ENCODE results near the gene HMGN4.

HMGN4 gene

GRCh38 chr6:26552205-26552604, 14.0 kb downstream of the HMGN4 start:
- no peak for DNase-seq (ENCODE audit: low read depth)

GRCh38 chr6:26552640-26553188, 14.5 kb downstream of the HMGN4 start:
- DNase-seq (ENCODE audit: low read depth), result no peak

DNA sequence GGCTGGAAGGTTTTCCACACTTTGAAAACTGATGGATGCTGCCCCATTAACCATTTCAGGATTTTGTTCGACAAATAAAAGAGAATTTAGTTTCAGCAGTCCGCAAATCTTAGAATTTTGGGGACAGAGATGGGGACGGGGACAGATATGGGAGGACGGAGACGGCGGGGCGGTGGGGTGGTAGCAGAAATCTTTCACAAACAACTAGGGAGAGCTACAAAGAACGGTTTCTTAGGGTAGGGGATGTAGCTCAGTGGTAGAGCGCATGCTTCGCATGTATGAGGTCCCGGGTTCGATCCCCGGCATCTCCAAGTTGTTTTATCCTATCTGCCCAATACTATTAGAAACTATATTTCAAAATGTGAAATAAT, 15.1 kb downstream of the HMGN4 start:
- no peak for DNase-seq (ENCODE audit: low read depth)

- DNase-seq (ENCODE audit: low read depth), result peak; percentile 85
These were observed 15.7 kb downstream of the HMGN4 start for GRCh38 chr6:26553635-26554446.

DNA sequence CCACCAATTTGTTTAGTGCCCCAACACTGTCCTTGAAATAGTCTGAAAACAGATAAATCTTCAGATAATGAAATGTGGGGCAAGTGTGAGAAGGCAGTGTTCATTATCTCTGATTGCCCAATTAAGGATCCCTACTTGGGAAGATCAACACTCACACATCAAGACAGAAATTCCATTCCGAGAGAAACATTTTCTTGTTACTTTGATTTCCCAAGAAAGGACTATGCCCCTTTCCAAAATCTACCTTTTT, 16.2 kb downstream of the HMGN4 start:
- no peak for DNase-seq (ENCODE audit: low read depth)

- no peak for DNase-seq (ENCODE audit: low read depth)
These were observed 16.7 kb downstream of the HMGN4 start for GRCh38 chr6:26554697-26555504.

DNA sequence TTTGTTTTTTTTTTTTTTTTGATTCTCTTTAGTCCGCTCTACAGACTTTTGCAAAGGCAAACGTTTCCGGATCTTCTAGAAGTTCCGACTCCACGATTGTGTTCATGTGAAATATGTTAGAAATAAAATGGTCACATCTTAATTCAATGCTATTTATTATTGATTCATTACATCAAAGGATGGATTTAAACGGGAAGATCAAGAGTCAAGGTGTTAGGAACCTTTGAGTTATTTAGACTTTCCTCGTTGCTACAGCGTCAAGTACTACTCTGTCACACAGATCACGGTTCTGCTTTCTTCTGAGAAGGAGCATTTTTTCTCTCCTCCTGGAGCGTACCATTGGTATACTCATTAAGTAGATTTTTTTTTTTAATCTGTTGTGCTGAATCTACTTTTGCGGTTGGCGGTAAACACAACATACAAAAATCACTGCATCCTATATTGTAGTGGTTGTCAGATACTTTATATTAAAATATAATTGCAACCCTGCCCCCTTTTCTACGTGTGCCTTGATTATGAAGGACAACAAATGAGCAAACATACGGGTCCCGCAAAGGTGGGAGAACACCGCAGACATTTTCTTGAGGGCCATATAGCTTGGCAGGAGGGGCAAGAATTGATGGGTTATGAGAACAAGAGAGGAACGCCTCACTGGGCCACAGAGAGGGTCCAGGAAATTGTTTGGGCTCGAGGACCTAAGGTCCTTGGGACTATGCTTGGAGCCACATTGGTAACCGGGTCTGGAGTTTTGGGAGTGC, 17.5 kb downstream of the HMGN4 start:
- no peak for DNase-seq (ENCODE audit: low read depth)

- peak; percentile 91 for DNase-seq (ENCODE audit: low read depth)
These were observed 18.3 kb downstream of the HMGN4 start for GRCh38 chr6:26556263-26557070.

DNA sequence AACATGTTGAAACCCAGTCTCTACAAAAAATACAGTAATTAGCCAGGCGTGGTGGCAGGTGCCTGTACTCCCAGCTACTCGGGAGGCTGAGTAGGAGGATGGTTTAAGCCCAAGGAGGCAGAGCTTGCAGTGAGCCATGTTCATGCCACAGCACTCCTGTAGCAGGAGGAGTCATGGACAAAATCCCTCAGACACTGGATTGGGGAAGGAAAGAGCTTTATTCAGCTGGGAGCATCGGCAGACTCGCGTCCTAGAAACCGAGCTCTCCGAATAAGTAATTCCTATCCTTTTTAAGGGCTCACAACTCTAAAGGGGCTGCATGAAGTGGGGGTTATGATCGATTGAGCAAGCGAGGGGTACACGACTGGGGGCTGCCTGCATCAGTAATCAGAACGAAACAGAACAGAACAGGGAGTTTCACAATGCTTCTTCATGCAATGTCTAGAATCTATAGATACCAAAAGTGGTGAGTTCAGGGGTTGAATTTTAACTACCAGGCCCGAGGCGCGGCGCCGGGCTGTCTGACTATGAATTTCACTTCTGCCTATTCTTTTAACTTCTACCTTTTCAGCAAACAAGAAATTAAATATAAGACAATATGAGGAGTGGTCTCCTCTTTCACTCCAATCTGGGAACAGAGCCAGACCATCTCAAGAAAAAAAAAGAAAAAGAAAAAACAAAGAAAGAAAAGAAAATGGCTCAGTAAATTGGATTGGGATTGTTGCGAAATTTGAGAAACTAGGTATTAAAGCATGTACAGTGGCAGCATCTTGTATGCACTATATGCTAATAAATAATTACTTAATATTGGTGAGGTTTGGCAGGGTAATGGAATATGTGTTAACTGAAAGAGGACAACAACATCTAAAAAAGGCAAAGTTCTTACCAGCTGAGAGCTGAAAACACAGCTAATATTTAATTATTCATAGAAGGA, 23.6 kb downstream of the HMGN4 start:
- DNase-seq (ENCODE audit: low read depth), result no peak

- DNase-seq (ENCODE audit: low read depth), result no peak
These were observed 25.3 kb downstream of the HMGN4 start for GRCh38 chr6:26563488-26563887.

DNA sequence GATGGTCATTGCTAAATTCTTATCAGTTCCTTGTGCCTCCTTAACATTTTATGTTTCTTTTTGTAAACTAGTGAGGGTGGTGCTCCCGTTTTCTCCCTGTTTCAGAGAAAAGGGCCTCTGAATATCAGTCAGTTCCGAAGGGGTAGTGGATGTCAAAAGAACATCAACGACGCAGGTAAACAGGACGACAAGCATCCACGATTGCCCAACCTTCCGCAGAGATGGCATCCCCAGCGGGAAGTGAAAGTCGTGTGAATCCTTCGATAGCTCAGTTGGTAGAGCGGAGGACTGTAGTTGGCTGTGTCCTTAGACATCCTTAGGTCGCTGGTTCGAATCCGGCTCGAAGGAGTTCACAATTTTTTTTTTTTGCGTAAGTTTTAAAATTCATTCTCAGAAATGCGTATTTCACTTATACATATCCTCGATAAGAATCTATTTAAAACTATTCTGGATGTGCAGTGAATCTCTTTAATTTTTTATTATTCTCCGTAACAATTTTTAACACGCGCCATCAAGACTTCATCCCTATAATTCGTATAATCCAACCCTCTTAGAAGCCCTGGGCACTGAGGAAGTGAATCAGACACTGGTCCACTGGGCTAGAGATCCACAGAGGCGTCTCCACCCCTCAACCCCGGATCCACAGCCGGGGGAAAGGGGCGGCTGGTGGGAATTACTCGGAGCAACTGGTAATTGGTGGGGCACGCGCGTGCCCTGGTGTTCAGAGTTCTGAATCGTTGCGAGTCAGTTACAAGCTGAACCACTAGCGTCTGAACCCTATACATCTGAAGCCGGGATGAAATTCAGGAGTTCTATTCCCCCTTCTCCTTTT, 30.7 kb downstream of the HMGN4 start:
- DNase-seq (ENCODE audit: low read depth), result no peak

DNA sequence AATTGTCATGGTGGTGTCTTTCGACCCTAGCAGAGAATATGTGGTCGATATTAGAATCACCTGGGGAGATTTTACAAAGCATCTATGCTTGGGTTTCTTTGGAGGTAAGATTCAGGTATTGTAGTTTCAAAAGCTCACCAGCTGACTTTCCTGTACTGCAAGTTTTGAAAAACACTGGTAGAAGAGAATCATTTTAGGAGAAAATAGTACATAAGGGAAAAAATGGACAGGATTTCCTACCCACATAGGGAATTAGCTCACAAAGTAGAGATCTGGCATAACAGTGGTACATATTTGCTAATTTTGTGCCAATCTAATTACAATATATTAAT, 31.2 kb downstream of the HMGN4 start:
- no peak for DNase-seq (ENCODE audit: low read depth)

DNA sequence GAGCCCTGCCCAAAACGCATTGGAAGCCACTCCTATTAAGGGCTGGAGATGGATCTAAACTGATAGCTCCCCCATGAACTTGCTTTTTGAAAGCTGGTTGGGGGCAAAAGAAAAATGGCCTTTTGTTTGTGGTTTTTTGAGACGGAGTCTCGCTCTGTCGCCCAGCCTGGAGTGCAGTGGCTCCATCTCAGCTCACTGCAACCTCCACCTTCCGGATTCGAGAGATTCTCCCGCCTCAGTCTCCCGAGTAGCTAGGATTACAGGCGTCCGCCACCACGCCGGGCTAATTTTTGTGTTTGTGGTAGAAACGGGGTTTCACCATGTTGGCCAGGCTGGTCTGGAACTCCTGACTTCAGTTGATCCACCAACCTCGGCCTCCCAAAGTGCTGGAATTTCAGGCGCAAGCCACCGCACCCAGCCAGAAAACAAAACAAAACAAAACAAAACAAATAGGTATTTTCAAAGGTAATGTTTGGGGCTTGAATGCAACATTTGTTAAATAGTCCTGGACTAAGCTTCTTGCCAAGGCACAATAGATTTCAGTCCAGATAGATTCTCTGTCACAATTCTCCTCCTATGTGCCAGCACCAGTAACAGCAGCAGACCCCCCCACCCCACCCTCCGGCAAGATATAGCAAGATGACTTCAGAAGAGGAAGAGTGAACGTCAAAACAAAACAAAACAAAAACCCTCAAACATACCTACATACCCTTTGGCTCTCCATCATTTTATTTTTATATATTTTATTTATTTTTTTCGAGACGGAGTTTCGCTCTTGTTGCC, 32.1 kb downstream of the HMGN4 start:
- no peak for DNase-seq (ENCODE audit: low read depth)

GRCh38 chr6:26571592-26572296, 33.6 kb downstream of the HMGN4 start:
- DNase-seq (ENCODE audit: low read depth), result no peak

- no peak for DNase-seq (ENCODE audit: low read depth)
These were observed 37.4 kb downstream of the HMGN4 start for GRCh38 chr6:26575494-26575939.

DNA sequence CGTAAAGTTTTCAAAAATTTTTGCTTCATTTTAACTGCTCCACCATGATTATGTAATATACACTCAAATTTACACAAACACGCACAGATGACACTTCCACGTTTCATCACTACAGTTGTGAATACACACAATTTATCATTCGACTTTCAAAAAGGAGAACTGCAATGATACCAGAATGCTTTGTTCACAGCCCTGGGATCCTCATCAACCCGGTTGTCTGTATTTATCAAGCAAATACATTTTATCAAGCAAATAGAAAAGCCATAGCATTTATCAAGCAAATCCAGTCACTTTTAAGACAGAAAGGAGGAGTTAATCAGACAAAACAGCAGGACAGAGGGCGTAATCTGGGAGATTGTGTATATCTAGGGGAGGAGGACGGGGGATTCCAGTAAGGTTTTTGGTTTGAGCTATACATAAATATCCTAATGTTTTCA, 38.3 kb downstream of the HMGN4 start:
- no peak for DNase-seq (ENCODE audit: low read depth)

GRCh38 chr6:26576929-26577719, 39.0 kb downstream of the HMGN4 start:
- no peak for DNase-seq (ENCODE audit: low read depth)

GRCh38 chr6:26577720-26578072, 39.5 kb downstream of the HMGN4 start:
- DNase-seq (ENCODE audit: low read depth), result no peak
